ENCODE data around the gene SCFD2. TPM values are rescaled to one million over a fixed set of nuclear protein-coding genes. Genes with fewer than 3 reads are reported as not detected.

Gene SCFD2
- total and polyA plus RNA-seq, 7 experiments from 2014 or later = 13.4 to 32.8 (median 20.8) TPM

DNA sequence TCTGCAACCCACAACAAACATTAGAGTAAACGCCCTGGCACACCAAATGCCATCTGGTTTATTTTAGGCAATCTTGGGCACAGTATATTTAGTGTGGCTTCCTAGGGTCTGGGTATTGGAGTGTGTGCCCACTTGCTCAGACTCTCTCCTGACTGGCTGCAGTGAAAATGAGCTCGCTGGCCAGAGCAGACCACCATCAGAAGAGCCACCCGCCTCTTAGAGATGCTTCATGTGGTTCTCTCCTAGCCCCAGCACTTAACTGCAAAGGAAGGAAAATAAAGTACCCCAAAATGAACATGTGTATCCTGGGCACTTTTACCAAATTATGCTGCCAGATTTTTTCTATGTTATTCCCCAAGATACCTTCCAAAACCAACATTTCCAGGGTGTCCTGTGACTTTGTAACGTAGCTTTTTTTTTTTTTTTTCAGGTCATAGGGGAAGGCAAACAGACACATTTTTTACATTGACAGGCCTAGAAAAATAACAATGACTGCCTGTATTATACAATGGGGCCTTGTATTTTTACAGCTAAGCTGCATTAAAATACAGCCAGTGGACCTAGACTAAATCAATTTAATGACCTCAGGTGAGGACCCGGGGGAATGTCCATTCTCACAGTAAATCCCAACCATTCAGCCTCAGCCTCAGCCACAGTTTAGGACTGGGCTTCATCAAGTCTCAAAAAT is 310.0 kb downstream of the SCFD2 start:
- CTCF ChIA-PET = no interaction called here
- H3K27ac Mint-ChIP-seq = no peak overlapping the region
- no peaks in the 10 kb centered on the region for H3K4me1 ChIP-seq (ENCODE audit: control insufficient read depth in 2 of 2, insufficient read depth in 2 of 2, low read length in 2 of 2)
- ATAC-seq (no peak), DNase-seq (no peak)
- no peak overlapping the region for H3K4me3 ChIP-seq (ENCODE audit: low read length)
- peaks cover 0 to 38% (median 15%) of the 10 kb centered on the region in 5 donors for H3K36me3 Mint-ChIP-seq
- peaks cover 0 to 13% (median 0%) of the 10 kb centered on the region in 7 donors for H3K4me1 Mint-ChIP-seq
- no peaks in the 10 kb centered on the region for H3K9me3 ChIP-seq (ENCODE audit: control insufficient read depth in 2 of 3, low read length in 3 of 3)
- POLR2A ChIA-PET = no interaction called here
- H3K9me3 Mint-ChIP-seq = peaks cover 0 to 7% (median 3%) of the 10 kb centered on the region in 11 donors
- H3K27ac ChIP-seq (ENCODE audit: low read depth, low read length) = no peak overlapping the region
- H3K36me3 ChIP-seq (ENCODE audit: control insufficient read depth in 2 of 3, insufficient read depth in 3 of 3, low read length in 3 of 3) = no peaks in the 10 kb centered on the region
- H3K4me3 Mint-ChIP-seq = no peak overlapping the region
- no peaks in the 10 kb centered on the region for H3K27me3 Mint-ChIP-seq
- intact Hi-C loops (cut with micrococcal nuclease) = no loop called here
- no peaks in the 10 kb centered on the region for H3K27me3 ChIP-seq (ENCODE audit: control insufficient read depth in 2 of 2, insufficient read depth in 2 of 2, low read length in 2 of 2)

DNA sequence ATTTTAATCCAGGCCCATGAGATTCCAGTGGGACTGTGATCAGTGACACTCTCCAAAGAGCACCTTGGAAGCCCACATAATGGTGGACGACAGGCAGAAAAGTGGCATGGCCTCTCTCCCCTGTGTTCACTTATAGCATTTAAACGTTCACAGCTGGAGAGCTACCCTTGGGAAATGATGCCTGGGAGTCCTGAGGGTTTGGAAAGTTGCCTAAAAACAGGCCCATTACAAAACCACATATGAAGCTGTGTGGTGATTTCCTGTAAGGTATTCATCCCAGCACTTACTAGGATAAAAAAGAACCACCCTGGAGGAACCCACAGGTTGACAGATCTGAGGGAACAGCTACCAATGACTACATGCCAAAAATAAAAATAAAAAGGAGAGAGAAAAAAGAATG is 310.6 kb downstream of the SCFD2 start:
- H3K4me3 Mint-ChIP-seq = no peak overlapping the region
- no peak overlapping the region for H3K27ac Mint-ChIP-seq
- H3K4me1 Mint-ChIP-seq = peaks cover 0 to 13% (median 0%) of the 10 kb centered on the region in 7 donors
- intact Hi-C loops (cut with micrococcal nuclease) = no loop called here
- Histone ChIP-seq H3K27ac (ENCODE audit: low read depth, low read length) (no peak overlapping the region), H3K4me1 (ENCODE audit: control insufficient read depth in 2 of 2, insufficient read depth in 2 of 2, low read length in 2 of 2) (no peaks in the 10 kb centered on the region), H3K9me3 (ENCODE audit: control insufficient read depth in 2 of 3, low read length in 3 of 3) (no peaks in the 10 kb centered on the region), H3K4me3 (ENCODE audit: low read length) (no peak overlapping the region), H3K27me3 (ENCODE audit: control insufficient read depth in 2 of 2, insufficient read depth in 2 of 2, low read length in 2 of 2) (no peaks in the 10 kb centered on the region), H3K36me3 (ENCODE audit: control insufficient read depth in 2 of 3, insufficient read depth in 3 of 3, low read length in 3 of 3) (no peaks in the 10 kb centered on the region)
- DNase-seq = no peak
- H3K36me3 Mint-ChIP-seq = peaks cover 0 to 44% (median 21%) of the 10 kb centered on the region in 5 donors
- CTCF ChIA-PET = no interaction called here
- POLR2A ChIA-PET = no interaction called here
- ATAC-seq = no peak
- no peaks in the 10 kb centered on the region for H3K27me3 Mint-ChIP-seq
- peaks cover 0 to 7% (median 3%) of the 10 kb centered on the region in 11 donors for H3K9me3 Mint-ChIP-seq

DNA sequence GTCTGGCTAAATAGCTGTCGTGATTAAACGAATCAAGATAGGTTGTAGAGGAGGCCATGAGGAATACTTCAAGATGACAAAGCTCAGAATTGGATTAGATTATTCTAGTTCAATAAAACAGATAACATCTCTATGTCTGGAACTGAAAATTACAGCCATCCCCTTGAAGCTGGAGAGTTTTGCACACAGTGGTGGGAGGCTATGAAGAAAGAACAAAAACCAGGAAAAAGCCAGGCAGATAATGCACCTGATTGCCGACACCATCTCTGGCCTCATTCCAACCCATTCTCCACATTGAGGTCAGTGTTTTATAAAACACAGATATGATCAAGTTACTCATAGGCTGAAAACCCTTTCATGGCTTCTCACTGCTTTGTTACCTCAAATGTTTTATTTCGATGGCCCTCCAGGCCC is 315.5 kb downstream of the SCFD2 start:
- no peaks in the 10 kb centered on the region for H3K9me3 ChIP-seq (ENCODE audit: control insufficient read depth in 2 of 3, low read length in 3 of 3)
- ChIA-PET POLR2A (no interaction called here), CTCF (no interaction called here)
- intact Hi-C loops (cut with micrococcal nuclease) = no loop called here
- Mint-ChIP-seq H3K27me3 (no peaks in the 10 kb centered on the region), H3K36me3 (peaks cover 3 to 42% (median 26%) of the 10 kb centered on the region in 5 donors), H3K4me1 (peaks cover 0 to 4% (median 0%) of the 10 kb centered on the region in 7 donors), H3K9me3 (peaks cover 0 to 2% (median 0%) of the 10 kb centered on the region in 11 donors), H3K4me3 (no peak overlapping the region), H3K27ac (no peak overlapping the region)
- H3K4me3 ChIP-seq (ENCODE audit: low read length) = no peak overlapping the region
- DNase-seq = no peak
- no peak overlapping the region for H3K27ac ChIP-seq (ENCODE audit: low read depth, low read length)
- no peaks in the 10 kb centered on the region for H3K36me3 ChIP-seq (ENCODE audit: control insufficient read depth in 2 of 3, insufficient read depth in 3 of 3, low read length in 3 of 3)
- H3K4me1 ChIP-seq (ENCODE audit: control insufficient read depth in 2 of 2, insufficient read depth in 2 of 2, low read length in 2 of 2) = no peaks in the 10 kb centered on the region
- H3K27me3 ChIP-seq (ENCODE audit: control insufficient read depth in 2 of 2, insufficient read depth in 2 of 2, low read length in 2 of 2) = no peaks in the 10 kb centered on the region
- no peak for ATAC-seq

DNA sequence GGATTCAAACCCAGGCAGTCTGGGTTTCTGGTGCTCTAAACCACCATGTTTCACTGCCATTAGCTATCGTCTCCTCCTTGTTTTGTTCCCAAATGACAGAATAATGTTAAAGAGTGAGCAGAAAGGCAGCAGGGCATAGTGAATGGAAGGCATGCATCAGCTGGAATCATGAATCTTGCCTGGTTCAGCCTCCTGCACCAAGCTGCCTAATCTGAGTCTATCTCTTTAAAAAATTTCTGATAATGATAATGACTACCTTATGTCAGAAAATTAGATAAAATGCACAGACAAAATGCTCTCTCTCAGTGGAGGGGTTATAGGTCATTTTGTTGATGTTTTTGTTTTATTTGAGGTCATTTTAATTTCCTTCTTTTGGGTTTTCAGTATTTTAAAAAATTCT is 316.3 kb downstream of the SCFD2 start:
- Mint-ChIP-seq H3K27me3 (no peaks in the 10 kb centered on the region), H3K9me3 (peaks cover 0 to 2% (median 0%) of the 10 kb centered on the region in 11 donors), H3K4me1 (no peaks in the 10 kb centered on the region), H3K27ac (no peak overlapping the region), H3K36me3 (peaks cover 3 to 42% (median 26%) of the 10 kb centered on the region in 5 donors), H3K4me3 (no peak overlapping the region)
- H3K4me3 ChIP-seq (ENCODE audit: low read length) = no peak overlapping the region
- intact Hi-C loops (cut with micrococcal nuclease) = no loop called here
- CTCF ChIA-PET = no interaction called here
- POLR2A ChIA-PET = no interaction called here
- no peak for DNase-seq
- H3K4me1 ChIP-seq (ENCODE audit: control insufficient read depth in 2 of 2, insufficient read depth in 2 of 2, low read length in 2 of 2) = no peaks in the 10 kb centered on the region
- no peak overlapping the region for H3K27ac ChIP-seq (ENCODE audit: low read depth, low read length)
- ATAC-seq = no peak
- H3K9me3 ChIP-seq (ENCODE audit: control insufficient read depth in 2 of 3, low read length in 3 of 3) = no peaks in the 10 kb centered on the region
- no peaks in the 10 kb centered on the region for H3K36me3 ChIP-seq (ENCODE audit: control insufficient read depth in 2 of 3, insufficient read depth in 3 of 3, low read length in 3 of 3)
- no peaks in the 10 kb centered on the region for H3K27me3 ChIP-seq (ENCODE audit: control insufficient read depth in 2 of 2, insufficient read depth in 2 of 2, low read length in 2 of 2)

DNA sequence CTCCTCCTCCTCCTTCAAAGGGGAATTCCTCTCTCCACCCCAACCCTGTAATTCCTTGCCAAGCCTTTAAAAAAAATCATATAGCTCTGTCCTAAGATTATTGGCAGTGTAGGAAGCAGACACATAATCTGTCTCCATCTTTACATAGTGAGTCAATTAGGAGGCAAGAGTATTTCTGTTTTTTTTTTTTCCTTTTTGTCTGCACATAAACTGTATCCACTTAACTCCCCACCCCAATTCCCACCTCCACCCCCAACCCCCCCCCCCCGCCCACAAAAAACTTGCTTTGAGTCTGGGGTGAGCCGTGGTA is 321.3 kb downstream of the SCFD2 start:
- Histone ChIP-seq H3K27me3 (ENCODE audit: control insufficient read depth in 2 of 2, insufficient read depth in 2 of 2, low read length in 2 of 2) (no peaks in the 10 kb centered on the region), H3K27ac (ENCODE audit: low read depth, low read length) (no peak overlapping the region), H3K4me1 (ENCODE audit: control insufficient read depth in 2 of 2, insufficient read depth in 2 of 2, low read length in 2 of 2) (no peaks in the 10 kb centered on the region), H3K36me3 (ENCODE audit: control insufficient read depth in 2 of 3, insufficient read depth in 3 of 3, low read length in 3 of 3) (no peaks in the 10 kb centered on the region), H3K9me3 (ENCODE audit: control insufficient read depth in 2 of 3, low read length in 3 of 3) (no peaks in the 10 kb centered on the region), H3K4me3 (ENCODE audit: low read length) (no peak overlapping the region)
- Mint-ChIP-seq H3K36me3 (peaks cover 2 to 25% (median 11%) of the 10 kb centered on the region in 5 donors), H3K4me3 (no peak overlapping the region), H3K4me1 (peaks cover 0 to 8% (median 0%) of the 10 kb centered on the region in 7 donors), H3K27ac (no peak overlapping the region), H3K27me3 (no peaks in the 10 kb centered on the region), H3K9me3 (peaks cover 0 to 3% (median 0%) of the 10 kb centered on the region in 11 donors)
- ChIA-PET CTCF (no interaction called here), POLR2A (interaction anchor here (0.6 kb wide), 1 partner anchor 253 kb away, joined by 3 read pairs; no protein-coding TSS in a partner anchor)
- DNase-seq (no peak), ATAC-seq (no peak)
- intact Hi-C loops (cut with micrococcal nuclease) = no loop called here

DNA sequence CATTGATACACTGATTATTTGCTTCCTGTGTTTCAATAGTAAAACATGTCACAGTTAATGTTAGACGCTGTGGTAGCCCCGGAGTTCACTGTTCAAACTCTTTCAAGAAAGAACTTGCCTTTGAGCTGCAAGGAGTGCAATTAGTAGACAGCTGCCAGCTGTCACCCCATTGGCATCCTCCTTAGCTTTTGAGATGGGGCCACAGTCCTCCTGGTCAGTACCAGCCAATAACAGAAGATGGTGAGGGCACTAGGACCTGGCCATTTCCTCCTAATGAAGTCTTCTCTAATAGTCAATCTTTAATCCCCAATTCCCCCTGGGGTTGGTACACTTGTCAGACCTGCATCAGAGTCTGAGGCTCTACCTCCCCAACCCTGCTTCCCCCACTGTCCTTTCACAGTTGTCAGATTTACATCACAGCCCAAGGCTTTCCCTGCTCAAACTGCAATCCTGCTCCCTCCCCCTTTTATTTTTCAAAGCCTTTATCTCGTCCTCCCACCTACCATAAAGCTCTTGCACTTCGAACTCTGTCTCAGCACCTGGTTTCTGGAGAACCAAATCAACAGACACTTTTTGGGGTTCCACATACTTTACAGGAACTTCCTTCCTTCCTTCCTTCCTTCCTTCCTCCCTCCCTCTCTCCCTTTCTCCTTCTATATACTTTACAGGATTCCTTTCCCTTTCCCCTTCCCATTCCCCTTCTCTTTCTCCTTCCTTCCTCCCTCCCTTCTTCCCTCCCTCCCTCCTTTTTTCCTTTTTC is 321.8 kb downstream of the SCFD2 start:
- no peaks in the 10 kb centered on the region for H3K27me3 ChIP-seq (ENCODE audit: control insufficient read depth in 2 of 2, insufficient read depth in 2 of 2, low read length in 2 of 2)
- no peaks in the 10 kb centered on the region for H3K4me1 ChIP-seq (ENCODE audit: control insufficient read depth in 2 of 2, insufficient read depth in 2 of 2, low read length in 2 of 2)
- no peak for DNase-seq
- H3K36me3 ChIP-seq (ENCODE audit: control insufficient read depth in 2 of 3, insufficient read depth in 3 of 3, low read length in 3 of 3) = no peaks in the 10 kb centered on the region
- Mint-ChIP-seq H3K27me3 (no peaks in the 10 kb centered on the region), H3K36me3 (peaks cover 3 to 26% (median 15%) of the 10 kb centered on the region in 5 donors), H3K4me1 (peaks cover 0 to 13% (median 2%) of the 10 kb centered on the region in 7 donors), H3K27ac (peak overlapping the region in 3 of 9 donors; percentile 28 to 62 (median 48)), H3K9me3 (peaks cover 0 to 3% (median 0%) of the 10 kb centered on the region in 11 donors), H3K4me3 (no peak overlapping the region)
- no peaks in the 10 kb centered on the region for H3K9me3 ChIP-seq (ENCODE audit: control insufficient read depth in 2 of 3, low read length in 3 of 3)
- intact Hi-C loops (cut with micrococcal nuclease) = no loop called here
- H3K27ac ChIP-seq (ENCODE audit: low read depth, low read length) = no peak overlapping the region
- ChIA-PET CTCF (no interaction called here), POLR2A (no interaction called here)
- H3K4me3 ChIP-seq (ENCODE audit: low read length) = no peak overlapping the region
- no peak for ATAC-seq

DNA sequence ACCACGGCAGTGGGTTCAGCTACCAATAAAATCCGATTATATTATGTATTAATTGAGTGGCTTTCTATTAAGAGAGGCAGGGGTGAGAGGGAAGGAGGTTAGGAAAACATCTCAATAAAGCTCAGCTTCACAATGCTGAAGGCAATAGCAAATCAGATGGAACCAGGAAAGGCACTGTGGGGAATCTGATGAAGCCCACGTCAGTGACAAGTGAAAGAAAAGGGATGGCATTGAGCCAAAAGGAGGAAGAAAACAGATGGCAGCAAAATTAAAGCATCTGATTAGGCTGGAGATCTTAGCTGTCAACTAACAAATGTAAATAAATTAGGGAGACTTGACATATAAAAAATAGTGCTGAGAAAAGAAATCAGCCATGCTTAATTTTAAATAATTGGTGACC is 322.8 kb downstream of the SCFD2 start:
- H3K36me3 ChIP-seq (ENCODE audit: control insufficient read depth in 2 of 3, insufficient read depth in 3 of 3, low read length in 3 of 3) = no peaks in the 10 kb centered on the region
- H3K27me3 ChIP-seq (ENCODE audit: control insufficient read depth in 2 of 2, insufficient read depth in 2 of 2, low read length in 2 of 2) = no peaks in the 10 kb centered on the region
- ATAC-seq = no peak
- no peaks in the 10 kb centered on the region for H3K9me3 ChIP-seq (ENCODE audit: control insufficient read depth in 2 of 3, low read length in 3 of 3)
- no peak overlapping the region for H3K27ac ChIP-seq (ENCODE audit: low read depth, low read length)
- H3K4me1 ChIP-seq (ENCODE audit: control insufficient read depth in 2 of 2, insufficient read depth in 2 of 2, low read length in 2 of 2) = no peaks in the 10 kb centered on the region
- peaks cover 0 to 5% (median 0%) of the 10 kb centered on the region in 11 donors for H3K9me3 Mint-ChIP-seq
- H3K27ac Mint-ChIP-seq = no peak overlapping the region
- peaks cover 3 to 26% (median 16%) of the 10 kb centered on the region in 5 donors for H3K36me3 Mint-ChIP-seq
- no peaks in the 10 kb centered on the region for H3K27me3 Mint-ChIP-seq
- no peak overlapping the region for H3K4me3 Mint-ChIP-seq
- no peak for DNase-seq
- no peak overlapping the region for H3K4me3 ChIP-seq (ENCODE audit: low read length)
- intact Hi-C loops (cut with micrococcal nuclease) = no loop called here
- H3K4me1 Mint-ChIP-seq = peaks cover 0 to 15% (median 3%) of the 10 kb centered on the region in 7 donors
- CTCF ChIA-PET = no interaction called here
- POLR2A ChIA-PET = no interaction called here

Data from naive thymus-derived CD4-positive, alpha-beta T cell (primary cell).